Measurements from ENCODE around the gene KLF12.

KLF12 gene

GRCh38 chr13:74101436-74101835 lies 32.8 kb downstream of the KLF12 start:
- no peak for DNase-seq

- no peak for DNase-seq
These were observed 36.1 kb downstream of the KLF12 start for GRCh38 chr13:74098077-74098476.

GRCh38 chr13:74097116-74097515 lies 37.1 kb downstream of the KLF12 start:
- DNase-seq, result no peak

- DNase-seq, result no peak
These were observed 40.5 kb downstream of the KLF12 start for GRCh38 chr13:74093691-74094090.

- no peak for DNase-seq
These were observed 41.5 kb downstream of the KLF12 start for GRCh38 chr13:74092711-74093110.

GRCh38 chr13:74090869-74091605 lies 43.2 kb downstream of the KLF12 start:
- no peak for DNase-seq

GRCh38 chr13:74090397-74090796 lies 43.8 kb downstream of the KLF12 start:
- DNase-seq, result no peak

GRCh38 chr13:74087357-74087756 lies 46.8 kb downstream of the KLF12 start:
- DNase-seq, result no peak

All from NCI-H226 (cell line).